PC-3 (cell line): ENCODE results near the gene RAF1. TPM values are rescaled to one million over a fixed set of nuclear protein-coding genes. Genes with fewer than 3 reads are reported as not detected.

ENCODE experiments used
- ATAC-seq: fragments of 200-7000 bp; cut with Tn5 transposase; 2 replicates; pipeline ENCODE4 v1.9.1; 2020; ENCODE audit warnings: mild to moderate bottlenecking, moderate library complexity
- BruUV-seq: library from RNA; stranded (reverse); fragments of 400-500 nt; replicated peaks from 2 replicates; lab custom pipeline; 2021; lab: Mats Ljungman, UMichigan
- CTCF ChIA-PET: fragments of 300-600 bp; sonication (Branson Sonifier 250); formaldehyde crosslinking; loops from one replicate; lab custom pipeline; 2022; ENCODE audit warnings: antibody characterized with exemption; lab: Charles Lee
- POLR2A ChIA-PET: fragments of 300-600 bp; sonication (Branson Sonifier 250); formaldehyde crosslinking; loops from one replicate; lab custom pipeline; 2022; ENCODE audit warnings: antibody characterized with exemption; ENCODE audit not compliant: unreplicated experiment; lab: Charles Lee
- DNase-seq: peaks from one replicate; pipeline ENCODE4 v3.0.0-alpha.2; 2015
- H2AFZ ChIP-seq: fragments of 300-600 bp; sonication (generic); 2 replicates; pipeline ENCODE4 v1.6.0; 2016; ENCODE audit warnings: antibody characterized with exemption, low read length
- H3F3A ChIP-seq: fragments of 300-600 bp; sonication (generic); one replicate; pipeline ENCODE4 v1.6.0; 2017; ENCODE audit warnings: antibody characterized with exemption, low read length, control low read depth, mild to moderate bottlenecking; ENCODE audit not compliant: unreplicated experiment
- H3K27ac ChIP-seq: fragments of 300-600 bp; sonication (generic); 2 replicates; pipeline ENCODE4 v1.5.1; 2016; ENCODE audit warnings: mild to moderate bottlenecking, low read length
- H3K27me3 ChIP-seq: fragments of 300-600 bp; sonication (generic); 2 replicates; pipeline ENCODE4 v1.6.1; 2016; ENCODE audit warnings: low read length, mixed read lengths
- H3K36me3 ChIP-seq: fragments of 300-600 bp; sonication (generic); 2 replicates; pipeline ENCODE4 v1.6.1; 2016; ENCODE audit warnings: low read depth, mixed run types, low read length, mixed read lengths
- H3K4me1 ChIP-seq: fragments of 300-600 bp; sonication (generic); 2 replicates; pipeline ENCODE4 v1.5.1; 2016; ENCODE audit warnings: low read length; ENCODE audit not compliant: insufficient read depth
- H3K4me2 ChIP-seq: fragments of 300-600 bp; sonication (generic); 2 replicates; pipeline ENCODE4 v1.6.0; 2016; ENCODE audit warnings: low read length
- H3K4me3 ChIP-seq: fragments of 300-600 bp; sonication (generic); 2 replicates; pipeline ENCODE4 v1.5.1; 2016; ENCODE audit warnings: mild to moderate bottlenecking, low read length, mixed read lengths
- H3K79me2 ChIP-seq: fragments of 300-600 bp; sonication (generic); 2 replicates; pipeline ENCODE4 v1.6.1; 2017; ENCODE audit warnings: low read length, mixed read lengths
- H3K9ac ChIP-seq: fragments of 300-600 bp; sonication (generic); 2 replicates; pipeline ENCODE4 v1.6.0; 2016; ENCODE audit warnings: mild to moderate bottlenecking, low read length
- H3K9me2 ChIP-seq: fragments of 300-600 bp; sonication (generic); replicated peaks from 2 replicates; pipeline ENCODE4 v1.6.1; 2016; ENCODE audit warnings: mixed run types, low read length, mixed read lengths
- H3K9me3 ChIP-seq: fragments of 300-600 bp; sonication (generic); 2 replicates; pipeline ENCODE4 v1.6.1; 2016; ENCODE audit warnings: low read length, mixed read lengths
- H4K20me1 ChIP-seq: fragments of 300-600 bp; sonication (generic); 2 replicates; pipeline ENCODE4 v1.6.1; 2016; ENCODE audit warnings: low read length, mixed read lengths
- EZH2 ChIP-seq: fragments of 300-600 bp; sonication (generic); IDR thresholded peaks from one replicate; pipeline ENCODE4 v1.6.1; 2017; ENCODE audit warnings: antibody characterized with exemption, mild to moderate bottlenecking, low read length; ENCODE audit not compliant: unreplicated experiment
- EZH2phosphoT487 ChIP-seq: fragments of 300-600 bp; sonication (generic); IDR thresholded peaks from 2 replicates; pipeline ENCODE4 v1.6.1; 2018; ENCODE audit warnings: mild to moderate bottlenecking, antibody characterized with exemption, low read length, borderline replicate concordance
- intact Hi-C: fragments of 100-400 bp; cut with micrococcal nuclease; formaldehyde crosslinking; loops from 2 replicates; pipeline ENCODE4 v1.9.0; 2023
- total RNA-seq: library from RNA; depleted of rRNA; stranded (reverse); fragments of >200 nt; gene quantifications from 2 replicates; pipeline ENCODE4 v1.2.3, GENCODE V29; 2014
- TF ChIP-seq, protein P1 (sequence below): fragments of 300-600 bp; sonication (generic); conservative IDR thresholded peaks from 2 replicates; pipeline ENCODE4 v1.5.1; 2017; ENCODE audit warnings: antibody characterized with exemption, low read depth, mild to moderate bottlenecking, low read length

RAF1 gene
- total RNA-seq, 1 experiment from 2014 or later = 130 TPM

GRCh38 chr3:12578742-12579141, 85.2 kb downstream of the RAF1 start:
- H3K36me3 ChIP-seq = peaks cover 62% of the 10 kb centered on the region
- BruUV-seq = no TSS peak
- intact Hi-C loops = no loop called here
- no peak overlapping the region for H3K27ac ChIP-seq
- TF ChIP-seq, protein P1, sequence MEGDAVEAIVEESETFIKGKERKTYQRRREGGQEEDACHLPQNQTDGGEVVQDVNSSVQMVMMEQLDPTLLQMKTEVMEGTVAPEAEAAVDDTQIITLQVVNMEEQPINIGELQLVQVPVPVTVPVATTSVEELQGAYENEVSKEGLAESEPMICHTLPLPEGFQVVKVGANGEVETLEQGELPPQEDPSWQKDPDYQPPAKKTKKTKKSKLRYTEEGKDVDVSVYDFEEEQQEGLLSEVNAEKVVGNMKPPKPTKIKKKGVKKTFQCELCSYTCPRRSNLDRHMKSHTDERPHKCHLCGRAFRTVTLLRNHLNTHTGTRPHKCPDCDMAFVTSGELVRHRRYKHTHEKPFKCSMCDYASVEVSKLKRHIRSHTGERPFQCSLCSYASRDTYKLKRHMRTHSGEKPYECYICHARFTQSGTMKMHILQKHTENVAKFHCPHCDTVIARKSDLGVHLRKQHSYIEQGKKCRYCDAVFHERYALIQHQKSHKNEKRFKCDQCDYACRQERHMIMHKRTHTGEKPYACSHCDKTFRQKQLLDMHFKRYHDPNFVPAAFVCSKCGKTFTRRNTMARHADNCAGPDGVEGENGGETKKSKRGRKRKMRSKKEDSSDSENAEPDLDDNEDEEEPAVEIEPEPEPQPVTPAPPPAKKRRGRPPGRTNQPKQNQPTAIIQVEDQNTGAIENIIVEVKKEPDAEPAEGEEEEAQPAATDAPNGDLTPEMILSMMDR = peak; percentile 47; the same call in 1 of the 2 replicates
- TF ChIP-seq EZH2 (no peak), EZH2phosphoT487 (no peak)
- H4K20me1 ChIP-seq = no peaks in the 10 kb centered on the region
- 0 out of 2 replicates have a peak, but pooled peaks cover 6% of the 10 kb centered on the region for H3K4me1 ChIP-seq
- peaks cover 5% of the 10 kb centered on the region for H3F3A ChIP-seq
- no peak overlapping the region for H3K4me3 ChIP-seq
- no peaks in the 10 kb centered on the region for H3K9me3 ChIP-seq
- H3K79me2 ChIP-seq = no peaks in the 10 kb centered on the region
- no peak overlapping the region for H2AFZ ChIP-seq
- ChIA-PET POLR2A (no interaction called here), CTCF (interaction anchor here (0.6 kb wide), 8 partner anchors 11 to 236 kb away, joined by 3 to 7 read pairs (median 4); partner anchors contain the start of gene RAF1)
- H3K9ac ChIP-seq = no peak overlapping the region
- H3K27me3 ChIP-seq = no peaks in the 10 kb centered on the region
- DNase-seq (no peak), ATAC-seq (no peak)
- H3K9me2 ChIP-seq = no peaks in the 10 kb centered on the region
- no peak overlapping the region for H3K4me2 ChIP-seq

DNA sequence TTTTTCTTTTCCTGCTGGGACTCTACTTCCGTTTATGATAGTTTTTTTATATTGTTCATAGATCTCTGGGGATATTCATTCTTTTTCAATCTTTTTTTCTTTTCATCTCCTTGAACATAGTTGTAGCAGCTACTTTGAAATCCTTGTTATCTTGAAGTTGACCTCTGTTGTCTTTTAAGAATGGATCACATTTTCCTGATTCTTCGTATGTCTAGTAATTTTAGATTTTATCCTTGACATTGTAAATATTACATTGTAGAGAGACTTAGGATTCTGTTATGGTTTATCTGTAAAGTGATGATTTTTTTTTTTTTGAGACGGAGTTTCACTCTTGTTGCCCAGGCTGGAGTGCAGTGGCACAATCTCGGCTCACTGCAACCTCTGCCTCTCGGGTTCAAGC, 86.5 kb downstream of the RAF1 start:
- no TSS peak for BruUV-seq
- H3K9me3 ChIP-seq = no peaks in the 10 kb centered on the region
- no peak overlapping the region for H3K27ac ChIP-seq
- no peak overlapping the region for H2AFZ ChIP-seq
- intact Hi-C loops = no loop called here
- no peaks in the 10 kb centered on the region for H3K79me2 ChIP-seq
- H3K27me3 ChIP-seq = no peaks in the 10 kb centered on the region
- DNase-seq (no peak), ATAC-seq (no peak)
- no peak overlapping the region for H3K4me2 ChIP-seq
- no peak for TF ChIP-seq EZH2phosphoT487
- no peak for TF ChIP-seq EZH2
- TF ChIP-seq, protein P1 = no peak
- peaks cover 57% of the 10 kb centered on the region for H3K36me3 ChIP-seq
- H3K4me3 ChIP-seq = no peak overlapping the region
- H4K20me1 ChIP-seq = no peaks in the 10 kb centered on the region
- no peaks in the 10 kb centered on the region for H3K9me2 ChIP-seq
- POLR2A ChIA-PET = no interaction called here
- H3K4me1 ChIP-seq = 0 out of 2 replicates have a peak, but pooled peaks cover 6% of the 10 kb centered on the region
- no peaks in the 10 kb centered on the region for H3F3A ChIP-seq
- CTCF ChIA-PET = interaction anchor here (0.6 kb wide), 1 partner anchor 703 kb away, joined by 7 read pairs; no protein-coding TSS in a partner anchor
- no peak overlapping the region for H3K9ac ChIP-seq

GRCh38 chr3:12574661-12575060, 89.3 kb downstream of the RAF1 start:
- intact Hi-C loops = no loop called here
- POLR2A ChIA-PET = no interaction called here
- Histone ChIP-seq H3K27ac (no peak overlapping the region), H3K27me3 (no peaks in the 10 kb centered on the region), H3K4me3 (no peak overlapping the region), H3K9me2 (no peaks in the 10 kb centered on the region), H3K9ac (no peak overlapping the region), H3K36me3 (peaks cover 69% of the 10 kb centered on the region), H3F3A (no peaks in the 10 kb centered on the region), H3K4me1 (0 out of 2 replicates have a peak, but pooled peaks cover 3% of the 10 kb centered on the region), H4K20me1 (no peaks in the 10 kb centered on the region), H2AFZ (no peak overlapping the region), H3K79me2 (no peaks in the 10 kb centered on the region), H3K4me2 (no peak overlapping the region), H3K9me3 (no peaks in the 10 kb centered on the region)
- BruUV-seq = no TSS peak
- DNase-seq (no peak), ATAC-seq (no peak)
- TF ChIP-seq EZH2phosphoT487 = no peak
- no peak for TF ChIP-seq EZH2
- TF ChIP-seq, protein P1 = no peak
- CTCF ChIA-PET = no interaction called here
